ENCODE results near the gene ANKZF1. TPM values are rescaled to one million over a fixed set of nuclear protein-coding genes. Genes with fewer than 3 reads are reported as not detected.
A peak's percentile ranks its signal among the peaks of the same experiment; 100 is the strongest.
"Not testable (repeated sequence)": the region's sequence is repeated elsewhere in the genome, so short reads cannot be mapped to it uniquely, and the experiment has no call there.

ANKZF1 gene
- 56.9 and 63.4 TPM in 2 replicates for total RNA-seq (2014; rRNA removed; shearing (Covaris generic))

- H3K27me3 ChIP-seq (ENCODE audit: control insufficient read depth, insufficient read depth, low read length): no peaks in the 10 kb centered on the region
- H3K4me3 ChIP-seq (ENCODE audit: insufficient read depth, low read depth, low read length): peak within 1 kb of the TSS; percentile 67
- DNase-seq: peak; percentile 100
- H3K36me3 ChIP-seq (replicated peaks; ENCODE audit: control insufficient read depth, insufficient read depth, low read length): peaks cover 25% of the 10 kb centered on the region
Measured at GRCh38 chr2:219229305-219230058, at the start of gene ANKZF1, which contains the start of gene ATG9A. ANKZF1 (plus strand) TSS chr2:219229806; CDS start chr2:219230258, 452 bp downstream. ATG9A (minus strand) TSS chr2:219229636; CDS start chr2:219228024, 1,612 bp downstream.

- no peak for DNase-seq
- no peak overlapping the region for H3K4me3 ChIP-seq (ENCODE audit: insufficient read depth, low read depth, low read length)
Measured at GRCh38 chr2:219180961-219181360, 48.6 kb upstream of the ANKZF1 start.

GRCh38 chr2:219181531-219181930 is 48.1 kb upstream of the ANKZF1 start:
- Histone ChIP-seq H3K36me3 (replicated peaks; ENCODE audit: control insufficient read depth, insufficient read depth, low read length) (peaks cover 26% of the 10 kb centered on the region), H3K27me3 (ENCODE audit: control insufficient read depth, insufficient read depth, low read length) (no peaks in the 10 kb centered on the region), H3K4me3 (ENCODE audit: insufficient read depth, low read depth, low read length) (no peak overlapping the region)
- no peak for DNase-seq

More at GRCh38 chr2:219180961-219181360, 48.6 kb upstream of the ANKZF1 start:
- no peaks in the 10 kb centered on the region for H3K27me3 ChIP-seq (ENCODE audit: control insufficient read depth, insufficient read depth, low read length)
- peaks cover 26% of the 10 kb centered on the region for H3K36me3 ChIP-seq (replicated peaks; ENCODE audit: control insufficient read depth, insufficient read depth, low read length)

- no peaks in the 10 kb centered on the region for H3K27me3 ChIP-seq (ENCODE audit: control insufficient read depth, insufficient read depth, low read length)
- DNase-seq: no peak
- no peak overlapping the region for H3K4me3 ChIP-seq (ENCODE audit: insufficient read depth, low read depth, low read length)
- H3K36me3 ChIP-seq (replicated peaks; ENCODE audit: control insufficient read depth, insufficient read depth, low read length): peaks cover 26% of the 10 kb centered on the region
Measured at GRCh38 chr2:219182331-219183150, 47.1 kb upstream of the ANKZF1 start.

- no peaks in the 10 kb centered on the region for H3K27me3 ChIP-seq (ENCODE audit: control insufficient read depth, insufficient read depth, low read length)
- no peak for DNase-seq
- H3K4me3 ChIP-seq (ENCODE audit: insufficient read depth, low read depth, low read length): no peak overlapping the region
- H3K36me3 ChIP-seq (replicated peaks; ENCODE audit: control insufficient read depth, insufficient read depth, low read length): peaks cover 26% of the 10 kb centered on the region
Measured at GRCh38 chr2:219183151-219183772, 46.3 kb upstream of the ANKZF1 start.

GRCh38 chr2:219184121-219184520 is 45.5 kb upstream of the ANKZF1 start:
- H3K27me3 ChIP-seq (ENCODE audit: control insufficient read depth, insufficient read depth, low read length): no peaks in the 10 kb centered on the region
- no peak overlapping the region for H3K4me3 ChIP-seq (ENCODE audit: insufficient read depth, low read depth, low read length)
- DNase-seq: no peak
- H3K36me3 ChIP-seq (replicated peaks; ENCODE audit: control insufficient read depth, insufficient read depth, low read length): peaks cover 26% of the 10 kb centered on the region

- DNase-seq: no peak
- Histone ChIP-seq H3K27me3 (ENCODE audit: control insufficient read depth, insufficient read depth, low read length) (no peaks in the 10 kb centered on the region), H3K36me3 (replicated peaks; ENCODE audit: control insufficient read depth, insufficient read depth, low read length) (peaks cover 11% of the 10 kb centered on the region), H3K4me3 (ENCODE audit: insufficient read depth, low read depth, low read length) (no peak overlapping the region)
Measured at GRCh38 chr2:219186754-219187456, 42.7 kb upstream of the ANKZF1 start.

- no peaks in the 10 kb centered on the region for H3K36me3 ChIP-seq (replicated peaks; ENCODE audit: control insufficient read depth, insufficient read depth, low read length)
- H3K4me3 ChIP-seq (ENCODE audit: insufficient read depth, low read depth, low read length): no peak overlapping the region
Measured at GRCh38 chr2:219197388-219197787, 32.2 kb upstream of the ANKZF1 start.

GRCh38 chr2:219198974-219199373 is 30.6 kb upstream of the ANKZF1 start:
- DNase-seq: peak; percentile 26
- Histone ChIP-seq H3K4me3 (ENCODE audit: insufficient read depth, low read depth, low read length) (no peak overlapping the region), H3K27me3 (ENCODE audit: control insufficient read depth, insufficient read depth, low read length) (no peaks in the 10 kb centered on the region), H3K36me3 (replicated peaks; ENCODE audit: control insufficient read depth, insufficient read depth, low read length) (no peaks in the 10 kb centered on the region)

More at GRCh38 chr2:219197388-219197787, 32.2 kb upstream of the ANKZF1 start:
- no peaks in the 10 kb centered on the region for H3K27me3 ChIP-seq (ENCODE audit: control insufficient read depth, insufficient read depth, low read length)
- no peak for DNase-seq

- Histone ChIP-seq H3K36me3 (replicated peaks; ENCODE audit: control insufficient read depth, insufficient read depth, low read length) (no peaks in the 10 kb centered on the region), H3K4me3 (ENCODE audit: insufficient read depth, low read depth, low read length) (no peak overlapping the region), H3K27me3 (ENCODE audit: control insufficient read depth, insufficient read depth, low read length) (no peaks in the 10 kb centered on the region)
- peak; percentile 23 for DNase-seq
Measured at GRCh38 chr2:219199470-219200211, 30.0 kb upstream of the ANKZF1 start.

GRCh38 chr2:219200502-219201326 is 28.9 kb upstream of the ANKZF1 start:
- not testable (repeated sequence) for H3K4me3 ChIP-seq (ENCODE audit: insufficient read depth, low read depth, low read length); H3K36me3 ChIP-seq (replicated peaks; ENCODE audit: control insufficient read depth, insufficient read depth, low read length); H3K27me3 ChIP-seq (ENCODE audit: control insufficient read depth, insufficient read depth, low read length); DNase-seq

GRCh38 chr2:219201331-219201730 is 28.3 kb upstream of the ANKZF1 start:
- not testable (repeated sequence) for H3K27me3 ChIP-seq (ENCODE audit: control insufficient read depth, insufficient read depth, low read length); H3K4me3 ChIP-seq (ENCODE audit: insufficient read depth, low read depth, low read length); DNase-seq; H3K36me3 ChIP-seq (replicated peaks; ENCODE audit: control insufficient read depth, insufficient read depth, low read length)
